GM19043 (cell line): ENCODE data around the gene PFDN4.
"Not testable (repeated sequence)": the region's sequence is repeated elsewhere in the genome, so short reads cannot be mapped to it uniquely, and the experiment has no call there.

ENCODE experiments used
- ATAC-seq: cut with Tn5 transposase; IDR thresholded peaks from one replicate; pipeline ENCODE4 v1.9.1; 2021; ENCODE audit warnings: low read depth; ENCODE audit not compliant: unreplicated experiment

Gene PFDN4

DNA sequence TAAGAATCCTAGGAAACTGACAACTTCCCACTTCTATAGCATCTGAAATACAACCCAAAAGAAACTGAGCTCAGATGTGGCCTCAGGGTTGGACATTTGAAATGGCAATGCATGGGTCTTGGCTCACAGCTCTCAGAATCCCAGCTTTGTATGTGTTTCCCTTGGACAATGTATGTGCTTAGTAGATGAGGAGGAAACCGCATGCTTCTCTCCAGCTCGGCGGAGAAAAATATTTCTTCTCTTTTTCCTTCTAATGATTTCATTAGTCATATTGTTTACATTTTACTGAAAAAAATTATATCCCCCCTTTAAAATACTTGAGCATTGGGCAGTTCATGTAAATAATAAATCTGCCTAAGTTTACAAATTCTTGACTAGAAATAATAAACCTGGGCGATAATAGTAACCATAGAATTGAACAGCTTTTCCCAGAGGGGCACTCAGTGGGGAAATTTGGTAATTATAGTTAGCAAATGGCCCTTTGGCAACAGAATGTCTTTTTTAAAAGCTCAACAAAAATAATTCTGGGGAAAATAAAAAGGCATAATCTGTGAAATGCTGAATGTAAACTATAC, 55.3 kb downstream of the PFDN4 start:
- ATAC-seq: no peak

DNA sequence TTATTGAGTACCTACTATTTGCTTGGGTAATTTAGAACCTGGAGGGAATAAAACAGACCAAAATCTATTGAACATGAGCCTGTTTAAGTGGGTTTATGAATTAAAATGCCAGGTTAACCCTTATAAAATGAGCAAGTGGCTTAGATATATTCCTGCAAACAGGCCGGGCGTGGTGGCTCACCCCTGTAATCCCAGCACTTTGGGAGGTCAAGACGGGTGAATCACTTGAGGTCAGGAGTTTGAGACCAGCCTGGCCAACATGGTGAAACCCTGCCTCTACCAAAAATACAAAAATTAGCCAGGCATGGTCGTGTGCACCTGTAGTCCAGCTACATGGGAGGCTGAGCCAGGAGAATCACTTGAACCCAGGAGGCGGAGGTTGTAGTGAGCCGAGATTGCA, 57.9 kb downstream of the PFDN4 start:
- not testable (repeated sequence) for ATAC-seq

DNA sequence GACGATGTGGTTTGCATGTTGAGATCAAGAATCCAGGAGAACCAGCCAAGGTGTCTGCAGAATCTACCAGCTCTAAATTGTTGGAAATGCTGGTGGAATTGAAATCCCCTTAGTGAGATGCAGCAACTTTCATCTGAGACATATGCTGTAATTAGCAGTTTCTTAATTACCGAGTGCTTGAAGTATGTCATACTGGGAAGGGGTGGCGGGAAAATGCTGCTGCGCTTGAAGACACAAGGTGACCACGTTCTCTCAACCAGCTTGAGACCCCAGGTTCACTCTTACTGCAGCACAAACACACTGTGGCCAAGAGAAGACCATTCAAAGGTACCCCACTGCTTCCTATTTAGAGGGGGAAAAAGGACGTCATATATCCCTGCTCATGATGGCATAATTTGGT, 59.0 kb downstream of the PFDN4 start:
- no peak for ATAC-seq

DNA sequence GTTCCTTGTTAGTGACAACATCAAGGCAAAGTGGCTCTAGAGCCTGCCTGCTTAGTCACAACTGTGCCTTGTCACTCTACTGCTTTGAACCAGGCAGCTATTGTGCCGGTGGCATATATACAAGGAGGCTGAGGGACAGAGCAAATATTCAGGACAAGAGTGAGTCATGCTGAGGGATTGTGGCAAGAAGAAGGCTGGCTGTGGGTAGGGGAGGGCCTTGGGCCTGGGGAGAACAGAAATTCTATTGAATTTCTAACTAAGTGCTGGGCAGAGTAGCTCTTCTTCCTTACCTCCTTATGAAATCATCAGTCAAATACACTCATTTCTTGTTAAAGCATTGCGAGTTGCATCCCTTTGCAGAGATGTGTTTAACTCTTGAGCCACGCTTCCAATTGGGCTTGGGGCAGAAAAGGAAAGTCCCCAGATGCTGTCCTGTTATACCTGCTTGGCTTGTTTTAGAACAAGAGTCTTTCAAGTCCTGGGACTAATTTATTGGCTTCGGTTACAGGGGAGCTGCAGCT, 59.7 kb downstream of the PFDN4 start:
- ATAC-seq: no peak

DNA sequence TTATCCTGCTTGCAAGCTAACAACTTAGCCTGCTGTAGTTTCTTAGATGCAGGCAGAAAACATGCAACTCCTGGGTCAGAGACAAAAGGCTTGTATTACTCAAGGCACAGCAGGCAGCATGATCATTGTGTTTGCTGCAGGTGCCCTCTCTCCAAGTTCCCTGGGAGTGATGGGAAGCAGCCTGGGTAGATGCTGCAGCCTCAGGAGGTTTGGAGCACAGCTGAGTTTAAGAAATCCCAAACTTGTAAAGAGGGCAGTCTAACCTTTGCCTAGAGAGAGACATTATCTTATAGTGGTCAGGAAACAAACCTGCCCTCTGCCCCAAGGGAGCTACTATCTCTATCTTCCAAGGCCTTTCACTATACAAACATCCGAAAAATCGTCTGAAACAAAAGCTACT, 61.1 kb downstream of the PFDN4 start:
- no peak for ATAC-seq
